Gastroesophageal sphincter (tissue), 4 donors: ENCODE measurements around the gene PNMA6E. TPM values are rescaled to one million over a fixed set of nuclear protein-coding genes. Genes with fewer than 3 reads are reported as not detected.

Experiments
- ATAC-seq: fragments of 150-250 bp; one replicate; pipeline ENCODE4 v1.9.1; 2016; ENCODE audit warnings: mild to moderate bottlenecking, moderate library complexity
- H3K27ac ChIP-seq, 4 donors: fragments of 200-600 bp; sonication (generic) in 3 of 4; 1 replicate in 3 of 4; 2 replicates in 1 of 4; pipeline ENCODE4 v1.5.1; 2016 to 2019
- H3K27me3 ChIP-seq: fragments of 200-600 bp; sonication (generic); one replicate; pipeline ENCODE4 v1.5.1; 2019
- H3K36me3 ChIP-seq, 2 donors: fragments of 200-600 bp; sonication (generic); one replicate each; pipeline ENCODE4 v1.5.1; 2019; ENCODE audit warnings: control low read depth in 1 of 2
- H3K4me1 ChIP-seq, 3 donors: fragments of 200-600 bp; sonication (generic); 1 replicate in 2 of 3; 2 replicates in 1 of 3; pipeline ENCODE4 v1.5.1; 2016 to 2019; ENCODE audit warnings: control low read depth in 2 of 3
- H3K4me3 ChIP-seq, 2 donors: fragments of 200-600 bp; sonication (generic); one replicate each; pipeline ENCODE4 v1.5.1; 2019; ENCODE audit warnings: mild to moderate bottlenecking in 1 of 2, moderate library complexity in 1 of 2
- H3K9me3 ChIP-seq, 3 donors: fragments of 200-600 bp; sonication (generic); one replicate each; pipeline ENCODE4 v1.5.1; 2017 to 2019; ENCODE audit warnings: control low read depth in 2 of 3
- EP300 ChIP-seq: sonication (generic); formaldehyde crosslinking; IDR thresholded peaks from one replicate; pipeline ENCODE4 v1.6.1; 2017; ENCODE audit warnings: antibody characterized with exemption, mild to moderate bottlenecking
- POLR2A ChIP-seq, 2 donors: fragments of 450-650 bp; IDR thresholded peaks; one replicate each; pipeline ENCODE4 v1.6.1; 2017; ENCODE audit warnings: antibody characterized with exemption in 2 of 2, mild to moderate bottlenecking in 2 of 2, moderate library complexity in 1 of 2
- POLR2AphosphoS5 ChIP-seq: sonication (generic); formaldehyde crosslinking; IDR thresholded peaks from one replicate; pipeline ENCODE4 v1.6.1; 2017; ENCODE audit warnings: antibody characterized with exemption
- WGBS, 2 donors: methylation state at CpG; one replicate each; pipeline ENCODE4 v1.1.5; 2018; ENCODE audit warnings: low coverage in 1 of 2; 5-methylcytosine and 5-hydroxymethylcytosine counted together
- total RNA-seq, 4 donors: library from RNA; depleted of rRNA; stranded (reverse); fragments of >200 nt; gene quantifications; one replicate each; pipeline ENCODE4 v1.1.0, GENCODE V29; 2016
- TF ChIP-seq, protein P1 (sequence below), 4 experiments: fragments of 200-600 bp in 2 of 4; fragments of 450-650 bp in 2 of 4; sonication (generic) in 1 of 4; IDR thresholded peaks; one replicate each; pipeline ENCODE4 v1.5.1; 2017 to 2019; ENCODE audit warnings: antibody characterized with exemption in 4 of 4, mild to moderate bottlenecking in 2 of 4, moderate library complexity in 2 of 4

PNMA6E gene
- total RNA-seq, 4 donors from 2014 or later = not detected

DNA sequence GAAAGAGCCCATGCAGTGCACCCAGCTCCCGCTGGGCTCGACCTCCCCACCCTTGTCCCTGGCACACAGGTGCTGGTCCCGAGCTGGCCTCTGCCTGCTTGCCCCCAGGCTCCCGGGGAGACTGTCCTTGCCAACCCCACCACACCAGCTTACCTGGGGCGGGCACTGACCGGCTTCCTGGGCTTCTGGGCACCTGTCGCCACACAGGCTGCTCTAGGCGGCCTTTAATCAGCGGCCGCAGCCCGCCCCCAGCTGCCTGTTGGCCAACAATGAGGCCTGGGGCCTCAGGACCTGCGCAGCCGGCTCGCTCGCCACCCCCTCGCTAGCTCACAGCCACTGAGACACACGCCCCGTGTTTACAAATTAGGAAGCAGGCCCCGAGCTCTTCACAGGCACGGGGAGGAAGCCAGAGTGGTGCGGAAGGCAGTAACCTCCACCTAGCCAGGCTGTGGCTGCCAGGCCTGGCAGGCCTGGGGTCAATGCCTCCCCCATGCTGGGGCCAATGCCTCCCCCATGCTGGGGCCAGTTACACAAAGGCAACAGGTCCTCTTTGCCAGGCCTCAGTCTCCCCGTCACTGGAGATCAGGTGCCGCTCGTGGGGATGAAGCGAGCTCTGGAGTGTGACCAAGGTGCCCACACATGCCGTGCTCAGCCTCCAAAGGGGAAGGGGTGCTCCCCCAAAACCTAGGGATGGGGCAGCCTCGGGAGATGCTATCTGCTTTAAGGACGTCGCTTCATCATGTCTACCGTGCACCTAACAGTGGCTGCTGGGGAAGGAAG, 44.9 kb upstream of the PNMA6E start, which contains the start of gene TREX2:
Gene TREX2, minus strand, starts transcription at position 201 of the 780 bp plus-strand sequence. CDS start 626 bp downstream, outside the sequence.
- Histone ChIP-seq H3K27me3 (peaks cover 4% of the 10 kb centered on the region), H3K4me1 (no peaks in the 10 kb centered on the region), H3K9me3 (no peaks in the 10 kb centered on the region), H3K27ac (no peak within 1 kb of the TSS), H3K36me3 (peaks cover 0 to 17% of the 10 kb centered on the region in 2 donors), H3K4me3 (no peak within 1 kb of the TSS)
- TF ChIP-seq EP300 = no peak
- TF ChIP-seq, protein P1, sequence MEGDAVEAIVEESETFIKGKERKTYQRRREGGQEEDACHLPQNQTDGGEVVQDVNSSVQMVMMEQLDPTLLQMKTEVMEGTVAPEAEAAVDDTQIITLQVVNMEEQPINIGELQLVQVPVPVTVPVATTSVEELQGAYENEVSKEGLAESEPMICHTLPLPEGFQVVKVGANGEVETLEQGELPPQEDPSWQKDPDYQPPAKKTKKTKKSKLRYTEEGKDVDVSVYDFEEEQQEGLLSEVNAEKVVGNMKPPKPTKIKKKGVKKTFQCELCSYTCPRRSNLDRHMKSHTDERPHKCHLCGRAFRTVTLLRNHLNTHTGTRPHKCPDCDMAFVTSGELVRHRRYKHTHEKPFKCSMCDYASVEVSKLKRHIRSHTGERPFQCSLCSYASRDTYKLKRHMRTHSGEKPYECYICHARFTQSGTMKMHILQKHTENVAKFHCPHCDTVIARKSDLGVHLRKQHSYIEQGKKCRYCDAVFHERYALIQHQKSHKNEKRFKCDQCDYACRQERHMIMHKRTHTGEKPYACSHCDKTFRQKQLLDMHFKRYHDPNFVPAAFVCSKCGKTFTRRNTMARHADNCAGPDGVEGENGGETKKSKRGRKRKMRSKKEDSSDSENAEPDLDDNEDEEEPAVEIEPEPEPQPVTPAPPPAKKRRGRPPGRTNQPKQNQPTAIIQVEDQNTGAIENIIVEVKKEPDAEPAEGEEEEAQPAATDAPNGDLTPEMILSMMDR (IDR thresholded peaks at IDR 0.05) = no peak
- no peak for TF ChIP-seq POLR2AphosphoS5
- no peak for TF ChIP-seq POLR2A (IDR thresholded peaks at IDR 0.05)
- WGBS, 2 donors = 83% methylated on average over 3 of the region's 30 CpGs; no CpG with 5 or more reads in 1 of the 2 donors
- no peak for ATAC-seq

DNA sequence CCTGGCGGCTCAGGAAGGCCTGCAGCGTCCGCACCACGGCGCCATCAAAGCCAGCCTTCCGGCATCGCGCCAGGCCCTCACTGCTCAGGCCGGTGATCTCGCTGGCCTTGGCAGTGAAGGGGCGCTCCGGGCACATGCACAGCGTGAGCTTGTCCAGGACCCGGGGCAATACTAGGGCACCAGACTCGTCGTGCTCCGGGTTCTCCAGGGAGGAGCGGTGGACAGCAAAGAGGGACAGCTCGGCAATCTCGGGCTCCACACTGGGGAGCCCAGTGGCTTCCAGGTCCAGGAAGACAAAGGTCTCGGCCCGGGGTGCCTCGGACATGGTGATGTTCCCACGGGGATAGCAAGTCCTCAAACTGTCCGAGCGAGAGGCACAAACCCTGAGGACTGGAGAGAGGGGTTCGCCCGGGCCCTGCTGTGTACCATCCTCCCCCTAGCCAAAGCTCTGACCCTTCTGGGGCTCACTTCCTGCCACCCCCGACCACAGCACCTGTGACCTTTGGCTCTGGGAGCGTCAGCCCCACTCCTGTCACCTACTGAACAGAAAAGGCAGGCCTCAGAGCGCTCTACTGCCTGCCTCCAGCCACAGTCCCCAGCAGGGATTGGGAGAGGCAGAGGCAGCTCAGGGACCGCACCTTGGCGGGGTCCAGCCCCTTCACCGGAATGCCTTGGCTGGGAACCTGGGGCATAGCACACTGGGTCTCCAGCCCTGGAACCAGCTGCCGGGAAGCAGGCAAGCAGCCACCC, 44.1 kb upstream of the PNMA6E start:
- WGBS, 2 donors = no CpG with 5 or more reads among the region's 35 CpGs
- H3K27ac ChIP-seq = no peak overlapping the region
- H3K4me1 ChIP-seq = no peaks in the 10 kb centered on the region
- TF ChIP-seq, protein P1 (IDR thresholded peaks at IDR 0.05) = no peak
- TF ChIP-seq EP300 = no peak
- no peak for TF ChIP-seq POLR2A (IDR thresholded peaks at IDR 0.05)
- TF ChIP-seq POLR2AphosphoS5 = no peak
- H3K36me3 ChIP-seq = peaks cover 0 to 9% of the 10 kb centered on the region in 2 donors
- H3K27me3 ChIP-seq = peaks cover 4% of the 10 kb centered on the region
- ATAC-seq = no peak
- no peaks in the 10 kb centered on the region for H3K9me3 ChIP-seq
- no peak overlapping the region for H3K4me3 ChIP-seq

DNA sequence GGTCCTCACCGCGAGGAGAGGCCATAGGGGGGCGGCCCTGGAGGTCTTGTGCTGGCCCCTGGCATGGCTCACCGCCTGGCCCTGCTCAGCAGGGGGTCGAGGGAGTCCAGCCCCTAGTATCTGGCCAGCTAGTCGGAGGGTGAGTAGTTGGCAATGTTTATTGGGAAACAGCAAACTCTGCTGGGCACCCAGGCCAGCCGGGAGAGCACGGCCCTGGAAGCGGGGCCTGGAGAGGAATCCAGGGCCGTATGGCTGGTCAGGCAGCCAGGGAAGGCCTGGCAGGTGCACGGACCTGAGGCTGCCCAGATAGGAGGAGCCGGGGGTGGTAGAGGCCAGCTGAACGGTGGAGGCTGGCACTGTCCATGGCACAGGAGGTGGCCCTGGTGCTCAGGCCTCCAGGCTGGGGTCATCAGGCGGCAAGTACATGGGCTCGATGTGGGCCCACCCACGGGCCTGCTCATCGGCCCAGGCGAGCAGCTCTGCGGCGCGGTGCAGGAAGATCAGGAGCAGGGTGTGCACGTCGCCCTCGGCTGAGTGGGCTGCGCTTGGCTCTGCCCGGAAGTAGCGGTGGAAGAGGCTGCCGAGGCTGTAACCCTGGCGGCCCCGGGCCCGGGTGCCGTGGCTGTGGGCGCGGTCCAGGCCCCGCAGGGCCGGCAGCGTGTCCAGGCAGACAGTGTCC, 43.3 kb upstream of the PNMA6E start:
- peak; percentile 10 for ATAC-seq
- Histone ChIP-seq H3K9me3 (no peaks in the 10 kb centered on the region), H3K4me3 (no peak overlapping the region), H3K36me3 (peaks cover 0 to 1% of the 10 kb centered on the region in 2 donors), H3K4me1 (no peaks in the 10 kb centered on the region), H3K27ac (no peak overlapping the region), H3K27me3 (peaks cover 9% of the 10 kb centered on the region)
- TF ChIP-seq, protein P1 (IDR thresholded peaks at IDR 0.05) = no peak
- TF ChIP-seq POLR2A (IDR thresholded peaks at IDR 0.05) = no peak
- no peak for TF ChIP-seq POLR2AphosphoS5
- no peak for TF ChIP-seq EP300
- WGBS, 2 donors = no CpG with 5 or more reads among the region's 37 CpGs

DNA sequence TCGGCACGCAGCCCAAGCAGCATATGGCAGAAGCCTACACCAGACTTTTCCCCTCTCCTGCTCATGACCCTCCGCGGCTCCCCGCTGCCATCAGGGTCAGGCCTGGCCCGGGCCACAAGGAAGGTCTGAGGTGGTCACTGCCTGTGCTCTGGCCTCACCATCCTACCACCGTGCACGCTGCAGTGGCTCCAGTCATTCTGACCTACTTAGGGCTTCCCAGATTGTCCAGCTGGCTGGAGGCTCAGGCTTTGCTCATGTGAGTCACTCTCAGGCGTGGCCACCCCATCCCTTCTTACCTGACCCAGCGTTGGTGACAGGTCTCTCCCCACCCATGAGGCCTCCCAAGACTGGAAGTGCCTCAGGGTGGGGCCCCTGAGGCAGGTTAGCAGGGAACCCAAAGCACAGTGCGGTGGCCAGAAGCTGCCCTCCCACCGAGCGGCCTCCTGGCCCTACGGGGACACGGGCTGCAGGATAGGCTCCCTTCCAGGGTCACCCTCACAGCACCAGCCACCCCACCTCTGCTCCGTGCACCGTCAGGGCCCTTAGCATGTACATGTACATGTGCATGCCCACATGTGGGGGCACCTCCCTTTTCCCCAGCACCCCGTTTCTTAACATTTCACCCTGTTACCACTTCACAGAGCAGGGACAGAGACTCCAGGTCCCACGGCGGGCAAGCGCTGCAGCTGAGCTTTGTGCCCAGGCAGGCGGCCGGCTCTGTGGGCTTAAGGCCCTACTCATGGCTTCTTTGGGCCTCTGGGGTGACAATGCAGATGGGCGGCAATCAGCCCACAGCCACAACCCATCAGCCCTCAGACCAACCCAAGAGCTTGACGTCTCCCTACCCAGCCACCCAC, 42.6 kb upstream of the PNMA6E start:
- peaks cover 11% of the 10 kb centered on the region for H3K27me3 ChIP-seq
- no peak for TF ChIP-seq EP300
- no peak for TF ChIP-seq POLR2A (IDR thresholded peaks at IDR 0.05)
- TF ChIP-seq POLR2AphosphoS5 = no peak
- TF ChIP-seq, protein P1 (IDR thresholded peaks at IDR 0.05) = no peak
- no peak for ATAC-seq
- WGBS, 2 donors = 64 to 93% methylated on average over 3 to 8 of the region's 25 CpGs
- no peaks in the 10 kb centered on the region for H3K36me3 ChIP-seq
- H3K27ac ChIP-seq = no peak overlapping the region
- H3K9me3 ChIP-seq = no peaks in the 10 kb centered on the region
- no peaks in the 10 kb centered on the region for H3K4me1 ChIP-seq
- no peak overlapping the region for H3K4me3 ChIP-seq
